NB4 (cell line): ENCODE measurements around the gene ECE1.

Source experiments
- CTCF ChIP-seq: IDR thresholded peaks from one replicate; pipeline ENCODE4 v1.5.1; 2012; ENCODE audit warnings: low read depth, low read length
- MAX ChIP-seq: IDR thresholded peaks from 2 replicates; pipeline ENCODE4 v1.6.1; 2011; ENCODE audit warnings: low read depth, low read length

- TF ChIP-seq CTCF (no peak), MAX (no peak)
These were observed 10.2 kb downstream of the ECE1 start for GRCh38 chr1:21280011-21280471.
